ENCODE results near the gene MYEOV.

- TF ChIP-seq, protein P1, sequence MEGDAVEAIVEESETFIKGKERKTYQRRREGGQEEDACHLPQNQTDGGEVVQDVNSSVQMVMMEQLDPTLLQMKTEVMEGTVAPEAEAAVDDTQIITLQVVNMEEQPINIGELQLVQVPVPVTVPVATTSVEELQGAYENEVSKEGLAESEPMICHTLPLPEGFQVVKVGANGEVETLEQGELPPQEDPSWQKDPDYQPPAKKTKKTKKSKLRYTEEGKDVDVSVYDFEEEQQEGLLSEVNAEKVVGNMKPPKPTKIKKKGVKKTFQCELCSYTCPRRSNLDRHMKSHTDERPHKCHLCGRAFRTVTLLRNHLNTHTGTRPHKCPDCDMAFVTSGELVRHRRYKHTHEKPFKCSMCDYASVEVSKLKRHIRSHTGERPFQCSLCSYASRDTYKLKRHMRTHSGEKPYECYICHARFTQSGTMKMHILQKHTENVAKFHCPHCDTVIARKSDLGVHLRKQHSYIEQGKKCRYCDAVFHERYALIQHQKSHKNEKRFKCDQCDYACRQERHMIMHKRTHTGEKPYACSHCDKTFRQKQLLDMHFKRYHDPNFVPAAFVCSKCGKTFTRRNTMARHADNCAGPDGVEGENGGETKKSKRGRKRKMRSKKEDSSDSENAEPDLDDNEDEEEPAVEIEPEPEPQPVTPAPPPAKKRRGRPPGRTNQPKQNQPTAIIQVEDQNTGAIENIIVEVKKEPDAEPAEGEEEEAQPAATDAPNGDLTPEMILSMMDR (IDR thresholded peaks at IDR 0.05; ENCODE audit: low read length): no peak
- TF ChIP-seq EZH2 (optimal IDR thresholded peaks at IDR 0.05; ENCODE audit: low read depth, low read length): no peak
These were observed 4.5 kb downstream of the MYEOV start for GRCh38 chr11:69298267-69299022.
